ENCODE measurements around the gene ABHD15.

ABHD15 gene

GRCh38 chr17:29567554-29568330 is 905 bp upstream of the ABHD15 start:
- Histone ChIP-seq H3K27me3 (replicated peaks; ENCODE audit: control insufficient read depth, insufficient read depth, low read length) (no peaks in the 10 kb centered on the region), H3K36me3 (ENCODE audit: control insufficient read depth, insufficient read depth, low read length) (peaks cover 2% of the 10 kb centered on the region), H3K4me3 (replicated peaks; ENCODE audit: low read depth, low read length) (peak overlapping the region; percentile 72)
- TF ChIP-seq CTCF (IDR thresholded peaks at IDR 0.05; ENCODE audit: insufficient read depth, low read length, poor library complexity, severe bottlenecking), result peak; percentile 68
- DNase-seq (ENCODE audit: extremely low read depth, insufficient read length), result peak; percentile 88

GRCh38 chr17:29567304-29567553 is 392 bp upstream of the ABHD15 start:
- Histone ChIP-seq H3K4me3 (replicated peaks; ENCODE audit: low read depth, low read length) (peak overlapping the region; percentile 72), H3K27me3 (replicated peaks; ENCODE audit: control insufficient read depth, insufficient read depth, low read length) (no peaks in the 10 kb centered on the region), H3K36me3 (ENCODE audit: control insufficient read depth, insufficient read depth, low read length) (peaks cover 3% of the 10 kb centered on the region)
- no peak for DNase-seq (ENCODE audit: extremely low read depth, insufficient read length)
- TF ChIP-seq CTCF (IDR thresholded peaks at IDR 0.05; ENCODE audit: insufficient read depth, low read length, poor library complexity, severe bottlenecking), result no peak

GRCh38 chr17:29565643-29566472 is 979 bp downstream of the ABHD15 start:
- peak; percentile 83 for DNase-seq (ENCODE audit: extremely low read depth, insufficient read length)
- Histone ChIP-seq H3K4me3 (replicated peaks; ENCODE audit: low read depth, low read length) (peak overlapping the region; percentile 72), H3K36me3 (ENCODE audit: control insufficient read depth, insufficient read depth, low read length) (peaks cover 7% of the 10 kb centered on the region), H3K27me3 (replicated peaks; ENCODE audit: control insufficient read depth, insufficient read depth, low read length) (no peaks in the 10 kb centered on the region)
- TF ChIP-seq CTCF (IDR thresholded peaks at IDR 0.05; ENCODE audit: insufficient read depth, low read length, poor library complexity, severe bottlenecking), result peak; percentile 44

- Histone ChIP-seq H3K4me3 (replicated peaks; ENCODE audit: low read depth, low read length) (no peak overlapping the region), H3K36me3 (ENCODE audit: control insufficient read depth, insufficient read depth, low read length) (peaks cover 7% of the 10 kb centered on the region), H3K27me3 (replicated peaks; ENCODE audit: control insufficient read depth, insufficient read depth, low read length) (no peaks in the 10 kb centered on the region)
- no peak for TF ChIP-seq CTCF (IDR thresholded peaks at IDR 0.05; ENCODE audit: insufficient read depth, low read length, poor library complexity, severe bottlenecking)
- DNase-seq (ENCODE audit: extremely low read depth, insufficient read length), result no peak
These were observed 3.0 kb downstream of the ABHD15 start for GRCh38 chr17:29563816-29564215.

GRCh38 chr17:29562615-29563014 is 4.2 kb downstream of the ABHD15 start:
- H3K27me3 ChIP-seq (replicated peaks; ENCODE audit: control insufficient read depth, insufficient read depth, low read length), result no peaks in the 10 kb centered on the region
- peaks cover 7% of the 10 kb centered on the region for H3K36me3 ChIP-seq (ENCODE audit: control insufficient read depth, insufficient read depth, low read length)
- no peak for TF ChIP-seq CTCF (IDR thresholded peaks at IDR 0.05; ENCODE audit: insufficient read depth, low read length, poor library complexity, severe bottlenecking)
- DNase-seq (ENCODE audit: extremely low read depth, insufficient read length), result no peak
- no peak overlapping the region for H3K4me3 ChIP-seq (replicated peaks; ENCODE audit: low read depth, low read length)

All from GM06990 (cell line).